ENCODE results near the gene MBD5. TPM values are rescaled to one million over a fixed set of nuclear protein-coding genes. Genes with fewer than 3 reads are reported as not detected.

MBD5 gene
- total RNA-seq, 1 donor from 2014 or later: 95.4 TPM

DNA sequence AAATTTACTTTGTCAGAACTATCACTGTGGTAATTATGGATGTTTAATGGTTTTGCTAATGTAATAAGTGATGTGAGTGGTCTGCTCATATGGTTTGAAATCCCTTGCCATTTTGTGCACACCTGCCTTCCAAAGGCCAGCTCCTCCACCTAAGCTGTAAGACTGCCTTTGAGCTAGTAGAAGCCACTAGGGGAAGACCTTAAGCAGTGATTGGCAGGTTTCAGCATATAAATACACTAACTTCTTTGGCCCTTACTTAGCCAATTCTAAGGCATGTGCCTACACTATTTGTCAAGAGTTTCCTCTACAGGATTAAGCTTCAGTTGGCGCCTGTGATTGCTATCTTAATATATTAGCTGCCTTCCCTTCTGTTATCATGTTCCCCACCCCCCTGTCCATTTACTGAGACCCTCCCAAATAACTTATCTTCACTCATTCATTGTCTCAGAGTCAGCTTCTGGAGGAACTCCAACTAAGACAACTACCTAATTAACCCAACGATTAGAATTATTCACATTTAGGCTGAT lies 141.1 kb downstream of the MBD5 start:
- no peaks in the 10 kb centered on the region for H3K27me3 Mint-ChIP-seq (ENCODE audit: unreplicated experiment)
- no peaks in the 10 kb centered on the region for H3K9me3 Mint-ChIP-seq (ENCODE audit: unreplicated experiment)
- DNase-seq: no peak
- H3K4me3 Mint-ChIP-seq (ENCODE audit: unreplicated experiment): no peak overlapping the region
- H3K36me3 Mint-ChIP-seq (ENCODE audit: unreplicated experiment): no peaks in the 10 kb centered on the region
- no peak overlapping the region for H3K27ac Mint-ChIP-seq (ENCODE audit: unreplicated experiment)
- peaks cover 4% of the 10 kb centered on the region for H3K4me1 Mint-ChIP-seq (ENCODE audit: low read depth, unreplicated experiment)
- TF ChIP-seq, protein P1, sequence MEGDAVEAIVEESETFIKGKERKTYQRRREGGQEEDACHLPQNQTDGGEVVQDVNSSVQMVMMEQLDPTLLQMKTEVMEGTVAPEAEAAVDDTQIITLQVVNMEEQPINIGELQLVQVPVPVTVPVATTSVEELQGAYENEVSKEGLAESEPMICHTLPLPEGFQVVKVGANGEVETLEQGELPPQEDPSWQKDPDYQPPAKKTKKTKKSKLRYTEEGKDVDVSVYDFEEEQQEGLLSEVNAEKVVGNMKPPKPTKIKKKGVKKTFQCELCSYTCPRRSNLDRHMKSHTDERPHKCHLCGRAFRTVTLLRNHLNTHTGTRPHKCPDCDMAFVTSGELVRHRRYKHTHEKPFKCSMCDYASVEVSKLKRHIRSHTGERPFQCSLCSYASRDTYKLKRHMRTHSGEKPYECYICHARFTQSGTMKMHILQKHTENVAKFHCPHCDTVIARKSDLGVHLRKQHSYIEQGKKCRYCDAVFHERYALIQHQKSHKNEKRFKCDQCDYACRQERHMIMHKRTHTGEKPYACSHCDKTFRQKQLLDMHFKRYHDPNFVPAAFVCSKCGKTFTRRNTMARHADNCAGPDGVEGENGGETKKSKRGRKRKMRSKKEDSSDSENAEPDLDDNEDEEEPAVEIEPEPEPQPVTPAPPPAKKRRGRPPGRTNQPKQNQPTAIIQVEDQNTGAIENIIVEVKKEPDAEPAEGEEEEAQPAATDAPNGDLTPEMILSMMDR (IDR thresholded peaks at IDR 0.05; ENCODE audit: partially characterized antibody, unreplicated experiment): no peak

DNA sequence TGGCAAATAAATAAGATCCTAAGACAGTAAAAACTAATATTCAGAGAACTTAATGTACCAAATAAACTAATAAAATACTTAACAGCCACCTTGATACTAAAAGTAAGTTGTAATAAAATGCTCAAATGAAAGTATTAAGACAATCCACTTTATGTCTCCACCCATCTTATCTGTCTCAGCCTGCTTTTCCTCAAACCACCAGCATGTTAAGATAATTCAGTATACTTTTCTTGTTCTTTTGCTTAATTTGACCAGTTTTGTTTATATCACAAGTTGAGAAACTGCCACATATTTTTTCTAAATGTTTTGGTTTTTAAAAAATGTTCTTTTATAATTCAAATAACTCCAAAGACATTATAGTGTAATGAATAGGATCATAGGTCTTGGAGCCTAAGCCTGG lies 142.0 kb downstream of the MBD5 start:
- peaks cover 4% of the 10 kb centered on the region for H3K4me1 Mint-ChIP-seq (ENCODE audit: low read depth, unreplicated experiment)

DNA sequence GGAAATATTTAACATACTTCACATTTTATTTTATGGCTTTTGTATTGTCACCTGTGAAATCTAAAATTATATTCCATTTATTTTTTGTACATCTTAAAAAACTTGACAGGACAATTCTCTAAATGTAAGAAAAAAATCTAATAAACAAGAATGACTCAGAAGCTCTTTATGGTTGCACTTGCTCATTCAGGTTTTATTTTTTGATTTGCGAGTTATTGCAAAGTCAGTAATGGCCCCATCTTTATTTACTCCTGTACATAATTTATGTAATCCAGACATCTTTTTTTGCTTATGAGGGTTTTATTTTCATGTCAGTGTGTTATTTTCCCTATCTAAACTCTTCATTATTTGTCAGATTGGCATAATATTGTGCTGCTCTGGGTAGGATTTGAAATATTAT lies 145.1 kb downstream of the MBD5 start:
- Mint-ChIP-seq H3K27ac (ENCODE audit: unreplicated experiment) (no peak overlapping the region), H3K4me3 (ENCODE audit: unreplicated experiment) (no peak overlapping the region), H3K27me3 (ENCODE audit: unreplicated experiment) (no peaks in the 10 kb centered on the region), H3K36me3 (ENCODE audit: unreplicated experiment) (no peaks in the 10 kb centered on the region), H3K9me3 (ENCODE audit: unreplicated experiment) (no peaks in the 10 kb centered on the region), H3K4me1 (ENCODE audit: low read depth, unreplicated experiment) (peaks cover 4% of the 10 kb centered on the region)
- no peak for DNase-seq
- TF ChIP-seq, protein P1 (IDR thresholded peaks at IDR 0.05; ENCODE audit: partially characterized antibody, unreplicated experiment): no peak

More for the DNA sequence above, 142.0 kb downstream of the MBD5 start:
- H3K27ac Mint-ChIP-seq (ENCODE audit: unreplicated experiment): no peak overlapping the region
- H3K9me3 Mint-ChIP-seq (ENCODE audit: unreplicated experiment): no peaks in the 10 kb centered on the region
- no peak for DNase-seq
- TF ChIP-seq, protein P1 (IDR thresholded peaks at IDR 0.05; ENCODE audit: partially characterized antibody, unreplicated experiment): no peak
- no peaks in the 10 kb centered on the region for H3K27me3 Mint-ChIP-seq (ENCODE audit: unreplicated experiment)
- no peak overlapping the region for H3K4me3 Mint-ChIP-seq (ENCODE audit: unreplicated experiment)
- H3K36me3 Mint-ChIP-seq (ENCODE audit: unreplicated experiment): no peaks in the 10 kb centered on the region

DNA sequence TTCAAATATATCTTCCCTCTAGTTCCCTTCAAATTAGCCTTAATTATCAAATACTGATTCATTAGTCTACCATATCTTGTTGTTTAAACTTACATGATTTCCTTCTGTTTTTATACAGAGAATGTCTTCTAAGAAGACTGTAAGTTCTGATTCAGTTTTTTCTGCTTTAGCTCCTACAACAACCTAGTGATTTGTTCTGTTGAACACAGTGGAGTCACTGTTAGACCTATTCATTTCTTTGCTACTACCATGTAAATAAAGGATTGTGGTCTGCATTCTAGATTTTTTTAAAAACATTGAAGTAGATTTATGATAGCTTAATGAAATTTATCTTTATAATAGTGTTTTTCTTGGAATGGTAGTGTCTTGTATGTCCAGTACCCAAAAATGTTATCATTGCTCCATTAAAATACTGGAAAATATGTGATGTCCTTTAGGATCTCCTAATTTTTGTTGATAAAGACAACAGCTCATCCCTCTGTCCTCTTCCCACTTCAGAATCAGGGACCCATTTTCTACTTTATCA lies 146.4 kb downstream of the MBD5 start:
- TF ChIP-seq, protein P1 (IDR thresholded peaks at IDR 0.05; ENCODE audit: partially characterized antibody, unreplicated experiment): no peak
- no peak overlapping the region for H3K4me3 Mint-ChIP-seq (ENCODE audit: unreplicated experiment)
- no peaks in the 10 kb centered on the region for H3K9me3 Mint-ChIP-seq (ENCODE audit: unreplicated experiment)
- no peaks in the 10 kb centered on the region for H3K27me3 Mint-ChIP-seq (ENCODE audit: unreplicated experiment)
- H3K27ac Mint-ChIP-seq (ENCODE audit: unreplicated experiment): no peak overlapping the region
- peaks cover 4% of the 10 kb centered on the region for H3K4me1 Mint-ChIP-seq (ENCODE audit: low read depth, unreplicated experiment)
- H3K36me3 Mint-ChIP-seq (ENCODE audit: unreplicated experiment): no peaks in the 10 kb centered on the region
- DNase-seq: no peak

DNA sequence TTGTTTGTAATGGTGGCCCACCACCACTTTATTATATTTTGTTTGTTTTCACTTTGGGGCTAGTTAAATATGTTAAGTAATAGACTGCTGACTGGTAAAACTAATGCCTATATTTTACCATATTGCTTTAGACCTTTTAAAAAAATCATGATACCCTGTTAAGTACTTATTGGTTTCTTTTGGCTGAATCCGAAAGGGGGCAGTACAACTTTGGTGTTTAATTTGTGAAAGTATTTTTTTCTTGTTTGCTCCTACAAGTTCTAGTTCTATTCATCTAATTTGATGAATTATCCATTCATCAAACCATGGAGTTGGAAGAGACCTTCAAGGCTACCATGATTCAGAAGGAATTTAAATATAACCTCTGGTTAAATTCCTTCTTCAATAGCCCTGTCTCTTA lies 147.0 kb downstream of the MBD5 start:
- H3K4me3 Mint-ChIP-seq (ENCODE audit: unreplicated experiment): no peak overlapping the region
- H3K27ac Mint-ChIP-seq (ENCODE audit: unreplicated experiment): no peak overlapping the region
- H3K36me3 Mint-ChIP-seq (ENCODE audit: unreplicated experiment): no peaks in the 10 kb centered on the region
- H3K4me1 Mint-ChIP-seq (ENCODE audit: low read depth, unreplicated experiment): peaks cover 4% of the 10 kb centered on the region
- TF ChIP-seq, protein P1 (IDR thresholded peaks at IDR 0.05; ENCODE audit: partially characterized antibody, unreplicated experiment): no peak
- DNase-seq: no peak
- no peaks in the 10 kb centered on the region for H3K9me3 Mint-ChIP-seq (ENCODE audit: unreplicated experiment)
- no peaks in the 10 kb centered on the region for H3K27me3 Mint-ChIP-seq (ENCODE audit: unreplicated experiment)

Measured in glutamatergic neuron (in vitro differentiated cells).